Hepatocyte (in vitro differentiated cells): ENCODE data around the gene SREBF1. TPM values are rescaled to one million over a fixed set of nuclear protein-coding genes. Genes with fewer than 3 reads are reported as not detected.

Experiments used
- DNase-seq: peaks from one replicate; pipeline ENCODE4 v3.0.0-alpha.2; 2016; ENCODE audit warnings: low spot score
- H2AFZ ChIP-seq: fragments of 200-600 bp; sonication (generic); 2 replicates; pipeline ENCODE4 v1.6.0; 2016; ENCODE audit warnings: antibody characterized with exemption, mild to moderate bottlenecking
- H3K27ac ChIP-seq: fragments of 200-600 bp; sonication (generic); 2 replicates; pipeline ENCODE4 v1.5.1; 2016; ENCODE audit warnings: mild to moderate bottlenecking
- H3K27me3 ChIP-seq: fragments of 200-600 bp; sonication (generic); 2 replicates; pipeline ENCODE4 v1.6.1; 2016
- H3K36me3 ChIP-seq: fragments of 200-600 bp; sonication (generic); replicated peaks from 2 replicates; pipeline ENCODE4 v1.5.1; 2016; ENCODE audit warnings: low read depth; ENCODE audit not compliant: insufficient read depth
- H3K4me1 ChIP-seq: fragments of 200-600 bp; sonication (generic); 2 replicates; pipeline ENCODE4 v1.5.1; 2016; ENCODE audit warnings: mild to moderate bottlenecking, moderate library complexity; ENCODE audit not compliant: insufficient read depth
- H3K4me2 ChIP-seq: fragments of 200-600 bp; sonication (generic); 2 replicates; pipeline ENCODE4 v1.6.0; 2016
- H3K4me3 ChIP-seq: fragments of 200-600 bp; sonication (generic); 2 replicates; pipeline ENCODE4 v1.5.1; 2016; ENCODE audit warnings: mild to moderate bottlenecking
- H3K79me2 ChIP-seq: fragments of 200-600 bp; sonication (generic); 2 replicates; pipeline ENCODE4 v1.6.0; 2017; ENCODE audit warnings: mild to moderate bottlenecking
- H3K9me2 ChIP-seq: fragments of 200-600 bp; sonication (generic); replicated peaks from 2 replicates; pipeline ENCODE4 v1.6.0; 2017; ENCODE audit warnings: mild to moderate bottlenecking; ENCODE audit not compliant: insufficient read depth
- H3K9me3 ChIP-seq: fragments of 200-600 bp; sonication (generic); 2 replicates; pipeline ENCODE4 v1.5.1; 2016; ENCODE audit warnings: low read depth, mild to moderate bottlenecking
- H4K20me1 ChIP-seq: fragments of 200-600 bp; sonication (generic); 2 replicates; pipeline ENCODE4 v1.6.0; 2016; ENCODE audit warnings: mild to moderate bottlenecking; ENCODE audit not compliant: insufficient read depth, poor library complexity, severe bottlenecking
- EZH2 ChIP-seq: fragments of 200-600 bp; sonication (generic); IDR thresholded peaks from 2 replicates; pipeline ENCODE4 v1.6.1; 2016; ENCODE audit warnings: antibody characterized with exemption, mild to moderate bottlenecking, borderline replicate concordance
- EZH2phosphoT487 ChIP-seq: fragments of 200-600 bp; sonication (generic); IDR thresholded peaks from one replicate; pipeline ENCODE4 v1.6.1; 2018; ENCODE audit warnings: antibody characterized with exemption, mild to moderate bottlenecking, low read depth, moderate library complexity; ENCODE audit not compliant: unreplicated experiment, severe bottlenecking
- WGBS: methylation state at CpG from one replicate; pipeline ENCODE4 v1.1.6; 2016; ENCODE audit warnings: low lambda C conversion rate; ENCODE audit errors: missing lambda C conversion rate; 5-methylcytosine and 5-hydroxymethylcytosine counted together
- polyA plus RNA-seq: library from polyadenylated mRNA; unstranded; fragments of >200 nt; fragmentation: Nextera tagmentation; extraction: Ambion mirVana; gene quantifications from 2 replicates; pipeline ENCODE4 v1.2.1, GENCODE V29; 2016
- total RNA-seq: library from RNA; depleted of rRNA; stranded (reverse); fragments of >200 nt; gene quantifications from 2 replicates; pipeline ENCODE4 v1.2.3, GENCODE V29; 2014
- TF ChIP-seq, protein P1 (sequence below): fragments of 200-600 bp; sonication (generic); IDR thresholded peaks from 2 replicates; pipeline ENCODE4 v1.5.1; 2016; ENCODE audit warnings: antibody characterized with exemption, mild to moderate bottlenecking; ENCODE audit not compliant: poor library complexity

Gene SREBF1
- total and polyA plus RNA-seq, 2 experiments from 2014 or later = 57.1 to 140 TPM

DNA sequence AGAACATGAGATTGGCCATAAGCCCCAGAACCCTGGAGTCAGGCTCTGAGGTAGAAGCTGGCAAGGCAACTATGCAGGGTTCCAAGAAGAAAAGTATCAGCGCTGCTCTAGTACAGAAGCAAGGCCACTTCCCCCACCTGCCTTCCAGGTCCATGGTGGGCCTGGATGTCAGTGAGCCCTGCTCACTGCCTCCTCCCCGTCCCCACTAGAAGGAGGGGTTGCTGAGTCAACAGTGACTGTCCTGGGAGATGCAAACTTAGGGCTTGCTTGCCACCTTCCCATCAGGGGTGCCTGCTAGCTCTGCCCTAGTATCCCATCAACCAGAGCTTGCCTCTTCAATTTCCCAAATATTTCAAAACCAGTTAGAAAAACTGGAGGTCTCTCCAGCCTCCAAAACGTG is 29.6 kb upstream of the SREBF1 start:
- H3K36me3 ChIP-seq = no peaks in the 10 kb centered on the region
- TF ChIP-seq EZH2 (no peak), EZH2phosphoT487 (no peak)
- TF ChIP-seq, protein P1, sequence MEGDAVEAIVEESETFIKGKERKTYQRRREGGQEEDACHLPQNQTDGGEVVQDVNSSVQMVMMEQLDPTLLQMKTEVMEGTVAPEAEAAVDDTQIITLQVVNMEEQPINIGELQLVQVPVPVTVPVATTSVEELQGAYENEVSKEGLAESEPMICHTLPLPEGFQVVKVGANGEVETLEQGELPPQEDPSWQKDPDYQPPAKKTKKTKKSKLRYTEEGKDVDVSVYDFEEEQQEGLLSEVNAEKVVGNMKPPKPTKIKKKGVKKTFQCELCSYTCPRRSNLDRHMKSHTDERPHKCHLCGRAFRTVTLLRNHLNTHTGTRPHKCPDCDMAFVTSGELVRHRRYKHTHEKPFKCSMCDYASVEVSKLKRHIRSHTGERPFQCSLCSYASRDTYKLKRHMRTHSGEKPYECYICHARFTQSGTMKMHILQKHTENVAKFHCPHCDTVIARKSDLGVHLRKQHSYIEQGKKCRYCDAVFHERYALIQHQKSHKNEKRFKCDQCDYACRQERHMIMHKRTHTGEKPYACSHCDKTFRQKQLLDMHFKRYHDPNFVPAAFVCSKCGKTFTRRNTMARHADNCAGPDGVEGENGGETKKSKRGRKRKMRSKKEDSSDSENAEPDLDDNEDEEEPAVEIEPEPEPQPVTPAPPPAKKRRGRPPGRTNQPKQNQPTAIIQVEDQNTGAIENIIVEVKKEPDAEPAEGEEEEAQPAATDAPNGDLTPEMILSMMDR = no peak
- no peak overlapping the region for H3K4me3 ChIP-seq
- H3K4me2 ChIP-seq = no peak overlapping the region
- WGBS = 83% methylated on average over 3 of the region's 3 CpGs
- DNase-seq = no peak
- no peak overlapping the region for H3K27ac ChIP-seq
- H2AFZ ChIP-seq = no peak overlapping the region
- H3K27me3 ChIP-seq = no peaks in the 10 kb centered on the region
- H4K20me1 ChIP-seq = no peaks in the 10 kb centered on the region
- no peaks in the 10 kb centered on the region for H3K79me2 ChIP-seq
- no peaks in the 10 kb centered on the region for H3K9me2 ChIP-seq
- H3K4me1 ChIP-seq = peaks cover 14% of the 10 kb centered on the region
- H3K9me3 ChIP-seq = no peaks in the 10 kb centered on the region

DNA sequence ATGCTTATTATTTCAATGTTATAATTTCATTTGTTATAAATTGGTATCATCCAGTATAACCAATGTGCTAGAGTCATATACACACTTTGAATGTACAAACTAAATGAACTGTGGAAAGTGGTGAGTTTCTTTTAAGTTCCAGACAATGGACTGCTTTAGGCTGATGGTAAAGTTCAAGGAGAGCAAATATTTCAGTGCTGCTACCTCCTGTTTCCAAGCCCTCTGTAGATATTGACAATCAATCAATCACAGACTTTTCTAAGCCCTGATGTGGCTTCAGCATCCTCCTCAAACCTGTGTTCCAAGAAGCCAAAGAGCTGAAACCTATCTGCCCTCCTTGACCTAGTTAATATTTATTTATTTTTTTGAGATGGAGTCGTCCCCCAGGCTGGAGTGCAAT is 28.2 kb upstream of the SREBF1 start:
- Histone ChIP-seq H3K79me2 (no peaks in the 10 kb centered on the region), H3K4me1 (peaks cover 14% of the 10 kb centered on the region), H3K4me2 (no peak overlapping the region), H3K36me3 (no peaks in the 10 kb centered on the region), H3K4me3 (no peak overlapping the region), H3K9me3 (no peaks in the 10 kb centered on the region), H2AFZ (no peak overlapping the region), H3K9me2 (no peaks in the 10 kb centered on the region), H4K20me1 (no peaks in the 10 kb centered on the region), H3K27me3 (no peaks in the 10 kb centered on the region), H3K27ac (no peak overlapping the region)
- TF ChIP-seq, protein P1 = no peak
- TF ChIP-seq EZH2phosphoT487 = no peak
- no peak for TF ChIP-seq EZH2
- 73% methylated on average over 1 of the region's 1 CpG for WGBS
- no peak for DNase-seq

DNA sequence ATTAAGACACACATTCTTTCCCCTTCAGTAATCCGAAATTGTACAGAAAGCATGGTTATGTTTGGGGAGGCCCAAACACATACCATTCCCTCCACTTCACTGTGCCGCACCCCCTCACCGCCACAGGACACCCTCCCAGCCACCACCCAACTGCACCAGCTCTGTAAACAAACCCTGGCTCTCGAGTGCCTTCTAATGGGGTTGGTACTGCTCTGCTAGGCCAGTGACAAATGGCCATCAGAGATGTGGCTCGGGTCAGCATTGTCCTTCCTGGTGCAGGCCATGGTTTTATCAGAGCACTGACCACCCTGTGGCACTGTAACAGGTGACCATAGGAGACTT is 24.0 kb upstream of the SREBF1 start:
- Histone ChIP-seq H4K20me1 (no peaks in the 10 kb centered on the region), H3K9me2 (no peaks in the 10 kb centered on the region), H3K27me3 (no peaks in the 10 kb centered on the region), H3K4me3 (no peak overlapping the region), H3K4me2 (no peak overlapping the region), H3K36me3 (peaks cover 3% of the 10 kb centered on the region), H3K27ac (no peak overlapping the region), H3K4me1 (peaks cover 6% of the 10 kb centered on the region), H3K9me3 (no peaks in the 10 kb centered on the region), H3K79me2 (no peaks in the 10 kb centered on the region), H2AFZ (no peak overlapping the region)
- DNase-seq = no peak
- TF ChIP-seq, protein P1 = no peak
- TF ChIP-seq EZH2phosphoT487 = no peak
- TF ChIP-seq EZH2 = no peak
- 72% methylated on average over 5 of the region's 5 CpGs for WGBS
